A673 (cell line): Measurements from ENCODE around the gene P2RY14. TPM values are rescaled to one million over a fixed set of nuclear protein-coding genes. Genes with fewer than 3 reads are reported as not detected.
A peak's percentile ranks its signal among the peaks of the same experiment; 100 is the strongest.

Experiments
- BruUV-seq: library from RNA; stranded (reverse); fragments of 400-500 nt; replicated peaks from 2 replicates; lab custom pipeline; 2021; lab: Mats Ljungman, UMichigan
- CTCF ChIA-PET: fragments of 300-600 bp; sonication (Branson Sonifier 250); formaldehyde crosslinking; loops from one replicate; lab custom pipeline; 2022; ENCODE audit warnings: antibody characterized with exemption; lab: Charles Lee
- POLR2A ChIA-PET: fragments of 300-600 bp; sonication (Branson Sonifier 250); formaldehyde crosslinking; loops from one replicate; lab custom pipeline; 2022; ENCODE audit warnings: antibody characterized with exemption; ENCODE audit not compliant: low non-redundant PET; lab: Charles Lee
- DNase-seq: peaks from one replicate; pipeline ENCODE4 v3.0.0-alpha.2; 2015; ENCODE audit warnings: low spot score
- H3K27ac ChIP-seq: fragments of 200-600 bp; sonication (generic); 2 replicates; pipeline ENCODE4 v1.5.1; 2016; ENCODE audit warnings: mixed run types, low read depth, mild to moderate bottlenecking, mixed read lengths, antibody characterized with exemption, low read length; ENCODE audit not compliant: poor library complexity, severe bottlenecking
- H3K27me3 ChIP-seq: fragments of 200-600 bp; sonication (generic); replicated peaks from 2 replicates; pipeline ENCODE4 v1.6.1; 2017; ENCODE audit warnings: mixed run types, low read depth, mild to moderate bottlenecking, mixed read lengths, antibody characterized with exemption, low read length; ENCODE audit not compliant: insufficient read depth, poor library complexity
- H3K36me3 ChIP-seq: fragments of 200-600 bp; sonication (generic); 2 replicates; pipeline ENCODE4 v1.6.1; 2016; ENCODE audit warnings: mixed run types, mild to moderate bottlenecking, mixed read lengths, antibody characterized with exemption, low read length; ENCODE audit not compliant: insufficient read depth, poor library complexity, severe bottlenecking
- H3K4me1 ChIP-seq: fragments of 200-600 bp; sonication (generic); 2 replicates; pipeline ENCODE4 v1.6.1; 2017; ENCODE audit warnings: mixed run types, mild to moderate bottlenecking, mixed read lengths, antibody characterized with exemption, low read length; ENCODE audit not compliant: insufficient read depth, poor library complexity, severe bottlenecking
- H3K4me3 ChIP-seq: fragments of 200-600 bp; sonication (generic); 2 replicates; pipeline ENCODE4 v1.5.1; 2016; ENCODE audit warnings: low read depth, mixed run types, mild to moderate bottlenecking, mixed read lengths, low read length; ENCODE audit not compliant: poor library complexity, severe bottlenecking
- H3K9me3 ChIP-seq: fragments of 200-600 bp; sonication (generic); 2 replicates; pipeline ENCODE4 v1.6.1; 2016; ENCODE audit warnings: mixed run types, low read depth, mild to moderate bottlenecking, mixed read lengths, antibody characterized with exemption, low read length; ENCODE audit not compliant: poor library complexity, severe bottlenecking
- CTCF ChIP-seq: fragments of 300-800, 200-600 bp; sonication (generic); conservative IDR thresholded peaks from 2 replicates; pipeline ENCODE4 v1.5.1; 2017; ENCODE audit warnings: low read depth, mild to moderate bottlenecking, antibody characterized with exemption, low read length, moderate library complexity, mixed read lengths
- EZH2 ChIP-seq: fragments of 200-600 bp; sonication (generic); IDR thresholded peaks from 2 replicates; pipeline ENCODE4 v1.6.1; 2017; ENCODE audit warnings: borderline replicate concordance, low read depth, mild to moderate bottlenecking, mixed read lengths, antibody characterized with exemption, low read length; ENCODE audit not compliant: poor library complexity, severe bottlenecking
- intact Hi-C: fragments of 100-400 bp; cut with micrococcal nuclease; formaldehyde crosslinking; loops from one replicate; pipeline ENCODE4 v1.10.0; 2022; ENCODE audit not compliant: unreplicated experiment
- total RNA-seq: library from RNA; stranded (reverse); gene quantifications from 2 replicates; pipeline ENCODE4 v1.2.3, GENCODE V29; 2021

P2RY14 gene
- total RNA-seq, 1 experiment from 2014 or later, result not detected

- no TSS peak for BruUV-seq
- H3K27ac ChIP-seq, result no peak overlapping the region
- H3K4me1 ChIP-seq, result no peaks in the 10 kb centered on the region
- intact Hi-C loops, result loop anchor here (1.0 to 2.0 kb wide), 2 partner anchors 549 to 626 kb away; no protein-coding TSS in a partner anchor
- no peaks in the 10 kb centered on the region for H3K27me3 ChIP-seq
- DNase-seq, result peak; percentile 69
- ChIA-PET POLR2A (no interaction called here), CTCF (no interaction called here)
- TF ChIP-seq EZH2 (no peak), CTCF (peak; percentile 69)
- H3K9me3 ChIP-seq, result no peaks in the 10 kb centered on the region
- H3K36me3 ChIP-seq, result no peaks in the 10 kb centered on the region
- H3K4me3 ChIP-seq, result no peak overlapping the region
These were observed 12.3 kb upstream of the P2RY14 start for GRCh38 chr3:151290673-151291072.

- no peaks in the 10 kb centered on the region for H3K4me1 ChIP-seq
- H3K27ac ChIP-seq, result no peak overlapping the region
- no peaks in the 10 kb centered on the region for H3K9me3 ChIP-seq
- ChIA-PET CTCF (no interaction called here), POLR2A (no interaction called here)
- H3K27me3 ChIP-seq, result no peaks in the 10 kb centered on the region
- DNase-seq, result no peak
- intact Hi-C loops, result loop anchor here (10.0 kb wide), 1 partner anchor 375 kb away; no protein-coding TSS in a partner anchor
- no peaks in the 10 kb centered on the region for H3K36me3 ChIP-seq
- BruUV-seq, result no TSS peak
- no peak overlapping the region for H3K4me3 ChIP-seq
- no peak for TF ChIP-seq EZH2
- no peak for TF ChIP-seq CTCF
These were observed 11.1 kb upstream of the P2RY14 start for GRCh38 chr3:151289445-151289844.

GRCh38 chr3:151285940-151286339 lies 7.6 kb upstream of the P2RY14 start:
- no peaks in the 10 kb centered on the region for H3K36me3 ChIP-seq
- intact Hi-C loops, result loop anchor here (10.0 kb wide), 1 partner anchor 379 kb away; no protein-coding TSS in a partner anchor
- no peaks in the 10 kb centered on the region for H3K4me1 ChIP-seq
- no peaks in the 10 kb centered on the region for H3K9me3 ChIP-seq
- no peak for DNase-seq
- H3K27me3 ChIP-seq, result no peaks in the 10 kb centered on the region
- ChIA-PET POLR2A (interaction anchor here (0.6 kb wide), 1 partner anchor 9 kb away, joined by 3 read pairs; no protein-coding TSS in a partner anchor), CTCF (no interaction called here)
- no TSS peak for BruUV-seq
- TF ChIP-seq CTCF, result no peak
- TF ChIP-seq EZH2, result no peak
- no peak overlapping the region for H3K27ac ChIP-seq
- no peak overlapping the region for H3K4me3 ChIP-seq
